Thymus (tissue), 14 donors: Measurements from ENCODE around the gene DNAAF1. TPM values are rescaled to one million over a fixed set of nuclear protein-coding genes. Genes with fewer than 3 reads are reported as not detected.

ENCODE experiments used
- DNase-seq, 9 donors: peaks; one replicate each; pipeline ENCODE4 v3.0.0-alpha.2; 2013; ENCODE audit warnings: low spot score in 9 of 9, low read depth in 6 of 9, missing footprints in 1 of 9
- H3K27ac ChIP-seq, 2 donors: one replicate each; pipeline ENCODE4 v1.5.1; 2013; ENCODE audit warnings: control low read depth in 1 of 2, low read depth in 1 of 2, low read length in 1 of 2, mild to moderate bottlenecking in 1 of 2, moderate library complexity in 1 of 2
- H3K27me3 ChIP-seq, 2 donors: one replicate each; pipeline ENCODE4 v1.5.1; 2013; ENCODE audit warnings: low read length in 1 of 2; ENCODE audit not compliant: control insufficient read depth in 2 of 2, insufficient read depth in 1 of 2
- H3K36me3 ChIP-seq, 2 donors: one replicate each; pipeline ENCODE4 v1.5.1; 2013; ENCODE audit warnings: low read length in 1 of 2, mild to moderate bottlenecking in 1 of 2, moderate library complexity in 1 of 2; ENCODE audit not compliant: control insufficient read depth in 2 of 2, insufficient read depth in 2 of 2
- H3K4me1 ChIP-seq, 2 donors: one replicate each; pipeline ENCODE4 v1.5.1; 2013; ENCODE audit warnings: low read length in 2 of 2; ENCODE audit not compliant: control insufficient read depth in 2 of 2, insufficient read depth in 2 of 2
- H3K4me3 ChIP-seq, 2 donors: one replicate each; pipeline ENCODE4 v1.5.1; 2013; ENCODE audit warnings: low read length in 2 of 2, control low read depth in 1 of 2, mild to moderate bottlenecking in 1 of 2
- H3K9me3 ChIP-seq, 2 donors: one replicate each; pipeline ENCODE4 v1.5.1; 2013; ENCODE audit warnings: low read length in 1 of 2, mild to moderate bottlenecking in 1 of 2; ENCODE audit not compliant: control insufficient read depth in 2 of 2, insufficient read depth in 1 of 2
- WGBS: extraction: QIAGEN DNeasy Blood & Tissue Kit; methylation state at CpG from one replicate; pipeline ENCODE4 v1.1.7; 2013; 5-methylcytosine and 5-hydroxymethylcytosine counted together
- long read RNA-seq, 10 donors: transcript quantifications; one replicate each; lab custom pipeline, GENCODE V29; 2026
- polyA plus RNA-seq: library from polyadenylated mRNA; stranded (reverse); fragments of 200-250 nt; gene quantifications from one replicate; pipeline ENCODE4 v1.2.3, GENCODE V29; 2013
- total RNA-seq: library from RNA; stranded (reverse); fragments of 120-200 nt; gene quantifications from one replicate; pipeline ENCODE4 v1.2.4, GENCODE V29; 2013
- donor health status: healthy.

DNAAF1 gene
- total RNA-seq (0.09 TPM), polyA plus RNA-seq (3.1 TPM)
- long read RNA-seq, donor 1, partial matches to known transcripts = 0 of 1 reads
- long read RNA-seq, donor 1, other reads (novel, unspliced or antisense) = 0 of 1 reads
- long read RNA-seq, donor 2 = 0 reads
- long read RNA-seq, donor 3, transcript DNAAF1-210 (1 exons, 2,689 nt) = major isoform, 39 of 39 reads
- long read RNA-seq, donor 3, partial matches to known transcripts = 0 of 39 reads
- long read RNA-seq, donor 3, other reads (novel, unspliced or antisense) = 0 of 39 reads
- long read RNA-seq, donor 4, transcript DNAAF1-210 (1 exons, 2,689 nt) = major isoform, 18 of 32 reads
- long read RNA-seq, donor 4, partial matches to known transcripts = 14 of 32 reads
- long read RNA-seq, donor 4, other reads (novel, unspliced or antisense) = 0 of 32 reads
- long read RNA-seq, donor 5, transcript DNAAF1-210 (1 exons, 2,689 nt) = major isoform, 26 of 36 reads
- long read RNA-seq, donor 5, partial matches to known transcripts = 5 of 36 reads
- long read RNA-seq, donor 5, other reads (novel, unspliced or antisense) = 5 of 36 reads
- long read RNA-seq, donor 6, transcript DNAAF1-210 (1 exons, 2,689 nt) = major isoform, 19 of 19 reads
- long read RNA-seq, donor 6, partial matches to known transcripts = 0 of 19 reads
- long read RNA-seq, donor 6, other reads (novel, unspliced or antisense) = 0 of 19 reads
- long read RNA-seq, donor 7, transcript DNAAF1-210 (1 exons, 2,689 nt) = major isoform, 9 of 9 reads
- long read RNA-seq, donor 7, partial matches to known transcripts = 0 of 9 reads
- long read RNA-seq, donor 7, other reads (novel, unspliced or antisense) = 0 of 9 reads
- long read RNA-seq, donor 8, transcript DNAAF1-210 (1 exons, 2,689 nt) = major isoform, 5 of 5 reads
- long read RNA-seq, donor 8, partial matches to known transcripts = 0 of 5 reads
- long read RNA-seq, donor 8, other reads (novel, unspliced or antisense) = 0 of 5 reads
- long read RNA-seq, donor 9, transcript DNAAF1-210 (1 exons, 2,689 nt) = major isoform, 16 of 16 reads
- long read RNA-seq, donor 9, partial matches to known transcripts = 0 of 16 reads
- long read RNA-seq, donor 9, other reads (novel, unspliced or antisense) = 0 of 16 reads
- long read RNA-seq, donor 10, transcript DNAAF1-210 (1 exons, 2,689 nt) = major isoform, 9 of 9 reads
- long read RNA-seq, donor 10, partial matches to known transcripts = 0 of 9 reads
- long read RNA-seq, donor 10, other reads (novel, unspliced or antisense) = 0 of 9 reads

- peaks cover under 1 to 14% of the 10 kb centered on the region in 2 donors for H3K27me3 ChIP-seq
- H3K4me1 ChIP-seq = peaks cover 9 to 11% of the 10 kb centered on the region in 2 donors
- H3K4me3 ChIP-seq = peak within 1 kb of the TSS; percentile 62 to 90
- no peaks in the 10 kb centered on the region for H3K36me3 ChIP-seq
- H3K27ac ChIP-seq = peak within 1 kb of the TSS in 1 of 2 donors; percentile 71
- DNase-seq = peak; percentile 56 to 97 (median 92)
- WGBS = 1% methylated on average over 89 of the region's 89 CpGs
- no peaks in the 10 kb centered on the region for H3K9me3 ChIP-seq
These were observed at the start of gene DNAAF1, which contains the start of gene HSDL1 for GRCh38 chr16:84144859-84145639. Gene DNAAF1, plus strand, starts transcription at chr16:84145308. Its CDS starts 133 bp downstream, at chr16:84145441. Gene HSDL1, minus strand, starts transcription at chr16:84145177. Its CDS starts 13,856 bp downstream, at chr16:84131321.

GRCh38 chr16:84095466-84095865 is 49.6 kb upstream of the DNAAF1 start:
- Histone ChIP-seq H3K9me3 (no peaks in the 10 kb centered on the region), H3K36me3 (peaks cover 58 to 68% of the 10 kb centered on the region in 2 donors)
- WGBS = 93% methylated on average over 14 of the region's 14 CpGs

GRCh38 chr16:84096447-84097005 is 48.6 kb upstream of the DNAAF1 start:
- DNase-seq = no peak
- Histone ChIP-seq H3K27ac (no peak overlapping the region), H3K9me3 (no peaks in the 10 kb centered on the region), H3K4me1 (peaks cover 3 to 5% of the 10 kb centered on the region in 2 donors), H3K27me3 (no peaks in the 10 kb centered on the region), H3K4me3 (no peak overlapping the region), H3K36me3 (peaks cover 57 to 62% of the 10 kb centered on the region in 2 donors)
- 94% methylated on average over 4 of the region's 4 CpGs for WGBS

More at GRCh38 chr16:84095466-84095865, 49.6 kb upstream of the DNAAF1 start:
- Histone ChIP-seq H3K4me1 (peaks cover 7 to 13% of the 10 kb centered on the region in 2 donors), H3K4me3 (no peak overlapping the region), H3K27ac (no peak overlapping the region), H3K27me3 (no peaks in the 10 kb centered on the region)
- no peak for DNase-seq

- Histone ChIP-seq H3K9me3 (no peaks in the 10 kb centered on the region), H3K4me1 (no peaks in the 10 kb centered on the region), H3K27me3 (no peaks in the 10 kb centered on the region), H3K36me3 (peaks cover 39 to 41% of the 10 kb centered on the region in 2 donors), H3K4me3 (no peak overlapping the region), H3K27ac (no peak overlapping the region)
- no peak for DNase-seq
- WGBS = 97% methylated on average over 7 of the region's 7 CpGs
These were observed 46.2 kb upstream of the DNAAF1 start for GRCh38 chr16:84098939-84099338.

- Histone ChIP-seq H3K9me3 (no peaks in the 10 kb centered on the region), H3K36me3 (peaks cover 16 to 29% of the 10 kb centered on the region in 2 donors), H3K4me3 (no peak overlapping the region), H3K27ac (no peak overlapping the region), H3K4me1 (no peaks in the 10 kb centered on the region), H3K27me3 (no peaks in the 10 kb centered on the region)
- 93% methylated on average over 5 of the region's 5 CpGs for WGBS
- DNase-seq = no peak
These were observed 41.4 kb upstream of the DNAAF1 start for GRCh38 chr16:84103678-84104077.

GRCh38 chr16:84104231-84104630 is 40.9 kb upstream of the DNAAF1 start:
- Histone ChIP-seq H3K4me1 (no peaks in the 10 kb centered on the region), H3K27ac (no peak overlapping the region), H3K4me3 (no peak overlapping the region), H3K27me3 (no peaks in the 10 kb centered on the region), H3K36me3 (peaks cover 14 to 24% of the 10 kb centered on the region in 2 donors), H3K9me3 (no peaks in the 10 kb centered on the region)
- WGBS = 96% methylated on average over 3 of the region's 3 CpGs
- no peak for DNase-seq

- DNase-seq = no peak
These were observed 39.8 kb upstream of the DNAAF1 start for GRCh38 chr16:84105301-84105815.

More at GRCh38 chr16:84105301-84105815, 39.8 kb upstream of the DNAAF1 start:
- Histone ChIP-seq H3K9me3 (no peaks in the 10 kb centered on the region), H3K4me1 (no peaks in the 10 kb centered on the region), H3K36me3 (peaks cover 14 to 22% of the 10 kb centered on the region in 2 donors), H3K27ac (no peak overlapping the region), H3K27me3 (no peaks in the 10 kb centered on the region), H3K4me3 (no peak overlapping the region)
- WGBS = 91% methylated on average over 12 of the region's 12 CpGs
